ENCODE results near the gene SFTA2.

GRCh38 chr6:30931272-30931671, 698 bp downstream of the SFTA2 start:
- no peak for TF ChIP-seq CTCF (IDR thresholded peaks at IDR 0.05)
- TF ChIP-seq EZH2 (IDR thresholded peaks at IDR 0.05; ENCODE audit: borderline replicate concordance, insufficient read depth, low read depth, low read length, poor library complexity, severe bottlenecking): no peak

All from B cell (primary cell).